ENCODE measurements around the gene MTA1. TPM values are rescaled to one million over a fixed set of nuclear protein-coding genes. Genes with fewer than 3 reads are reported as not detected.

MTA1 gene
- total RNA-seq, 2 experiments from 2014 or later, result 103 to 217 TPM

DNA sequence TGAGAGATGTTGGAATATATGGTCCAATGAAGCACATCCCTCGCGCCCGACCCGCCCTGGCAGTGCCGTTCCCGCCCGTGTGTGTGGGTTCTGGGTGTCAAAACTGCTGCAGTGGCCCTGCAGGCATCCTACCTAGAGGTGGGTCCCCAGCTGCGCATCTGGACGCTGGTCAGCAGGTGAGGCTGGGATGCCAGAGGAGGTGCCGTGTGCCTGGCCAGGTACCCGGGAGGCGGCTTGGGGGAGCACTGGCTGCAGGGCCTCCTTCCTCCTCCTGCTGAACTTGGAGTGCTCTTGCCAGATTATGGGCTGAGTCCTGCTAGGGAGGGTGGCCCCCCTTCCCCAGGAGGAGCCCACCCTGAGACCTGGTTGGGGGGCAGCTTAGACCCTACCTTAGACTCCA is 5.2 kb downstream of the MTA1 start:
- H3K9me3 ChIP-seq (ENCODE audit: low read length), result no peaks in the 10 kb centered on the region
- CTCF ChIA-PET (ENCODE audit: unreplicated experiment), result no interaction called here
- peaks cover 49% of the 10 kb centered on the region for H3K79me2 ChIP-seq (ENCODE audit: insufficient read depth, low read depth, low read length)
- no peak overlapping the region for H3K27ac ChIP-seq (ENCODE audit: low read depth, low read length, poor library complexity, severe bottlenecking)
- peaks cover 17% of the 10 kb centered on the region for H3K4me1 ChIP-seq (ENCODE audit: insufficient read depth, low read length, poor library complexity, severe bottlenecking)
- no peak for DNase-seq (ENCODE audit: low spot score)
- H3K4me2 ChIP-seq (ENCODE audit: low read length), result no peak overlapping the region
- no TSS peak for BruUV-seq (replicated peaks)
- H3K36me3 ChIP-seq (ENCODE audit: insufficient read depth, low read length), result peaks cover 77% of the 10 kb centered on the region
- 0 out of 2 replicates have a peak, but pooled peaks cover 5% of the 10 kb centered on the region for H4K20me1 ChIP-seq (ENCODE audit: insufficient read depth, low read length)
- H2AFZ ChIP-seq (ENCODE audit: low read length), result no peak overlapping the region
- no peaks in the 10 kb centered on the region for H3K9me2 ChIP-seq (ENCODE audit: insufficient read depth, low read length)
- POLR2A ChIA-PET, result interaction anchor here (0.7 kb wide), 1 partner anchor 111 kb away, joined by 3 read pairs; no protein-coding TSS in a partner anchor
- intact Hi-C loops (cut with micrococcal nuclease; ENCODE audit: unreplicated experiment), result no loop called here
- TF ChIP-seq, protein P1, sequence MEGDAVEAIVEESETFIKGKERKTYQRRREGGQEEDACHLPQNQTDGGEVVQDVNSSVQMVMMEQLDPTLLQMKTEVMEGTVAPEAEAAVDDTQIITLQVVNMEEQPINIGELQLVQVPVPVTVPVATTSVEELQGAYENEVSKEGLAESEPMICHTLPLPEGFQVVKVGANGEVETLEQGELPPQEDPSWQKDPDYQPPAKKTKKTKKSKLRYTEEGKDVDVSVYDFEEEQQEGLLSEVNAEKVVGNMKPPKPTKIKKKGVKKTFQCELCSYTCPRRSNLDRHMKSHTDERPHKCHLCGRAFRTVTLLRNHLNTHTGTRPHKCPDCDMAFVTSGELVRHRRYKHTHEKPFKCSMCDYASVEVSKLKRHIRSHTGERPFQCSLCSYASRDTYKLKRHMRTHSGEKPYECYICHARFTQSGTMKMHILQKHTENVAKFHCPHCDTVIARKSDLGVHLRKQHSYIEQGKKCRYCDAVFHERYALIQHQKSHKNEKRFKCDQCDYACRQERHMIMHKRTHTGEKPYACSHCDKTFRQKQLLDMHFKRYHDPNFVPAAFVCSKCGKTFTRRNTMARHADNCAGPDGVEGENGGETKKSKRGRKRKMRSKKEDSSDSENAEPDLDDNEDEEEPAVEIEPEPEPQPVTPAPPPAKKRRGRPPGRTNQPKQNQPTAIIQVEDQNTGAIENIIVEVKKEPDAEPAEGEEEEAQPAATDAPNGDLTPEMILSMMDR (conservative IDR thresholded peaks at IDR 0.05; ENCODE audit: low read length), result no peak
- TF ChIP-seq EZH2phosphoT487 (IDR thresholded peaks at IDR 0.05; ENCODE audit: borderline replicate concordance, low read depth, low read length), result no peak
- H3K4me3 ChIP-seq (ENCODE audit: low read depth, low read length, poor library complexity, severe bottlenecking), result no peak overlapping the region

DNA sequence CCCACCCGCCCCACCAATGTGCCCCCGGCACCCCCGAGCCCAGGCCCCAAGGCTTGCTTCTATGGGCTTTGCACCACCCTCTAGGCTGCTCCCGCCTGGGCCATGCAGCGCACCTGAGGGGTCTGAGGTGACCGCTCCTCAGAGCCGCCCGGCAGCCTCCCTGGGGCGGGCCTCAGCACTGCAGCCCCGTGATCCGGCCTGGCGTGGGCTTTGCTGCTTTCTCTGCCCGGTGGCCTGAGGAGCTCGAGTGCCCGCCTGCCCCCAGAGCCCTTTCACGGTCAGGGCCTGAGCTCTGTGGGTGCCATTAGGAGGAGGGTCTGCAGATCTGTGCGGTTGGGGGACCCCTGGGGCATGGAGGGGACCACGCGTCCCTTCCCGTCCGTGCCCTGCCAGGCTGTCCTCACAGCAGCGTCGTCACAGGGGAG is 6.2 kb downstream of the MTA1 start:
- intact Hi-C loops (cut with micrococcal nuclease; ENCODE audit: unreplicated experiment), result no loop called here
- peaks cover 17% of the 10 kb centered on the region for H3K4me1 ChIP-seq (ENCODE audit: insufficient read depth, low read length, poor library complexity, severe bottlenecking)
- peaks cover 48% of the 10 kb centered on the region for H3K79me2 ChIP-seq (ENCODE audit: insufficient read depth, low read depth, low read length)
- H3K9me2 ChIP-seq (ENCODE audit: insufficient read depth, low read length), result no peaks in the 10 kb centered on the region
- no peak overlapping the region for H3K4me2 ChIP-seq (ENCODE audit: low read length)
- ChIA-PET POLR2A (no interaction called here), CTCF (ENCODE audit: unreplicated experiment) (no interaction called here)
- no peak for TF ChIP-seq EZH2phosphoT487 (IDR thresholded peaks at IDR 0.05; ENCODE audit: borderline replicate concordance, low read depth, low read length)
- TF ChIP-seq, protein P1 (conservative IDR thresholded peaks at IDR 0.05; ENCODE audit: low read length), result no peak
- no peak for DNase-seq (ENCODE audit: low spot score)
- H4K20me1 ChIP-seq (ENCODE audit: insufficient read depth, low read length), result 0 out of 2 replicates have a peak, but pooled peaks cover 9% of the 10 kb centered on the region
- BruUV-seq (replicated peaks), result no TSS peak
- H3K36me3 ChIP-seq (ENCODE audit: insufficient read depth, low read length), result peaks cover 86% of the 10 kb centered on the region
- H3K27ac ChIP-seq (ENCODE audit: low read depth, low read length, poor library complexity, severe bottlenecking), result no peak overlapping the region
- no peak overlapping the region for H2AFZ ChIP-seq (ENCODE audit: low read length)
- no peaks in the 10 kb centered on the region for H3K9me3 ChIP-seq (ENCODE audit: low read length)
- no peak overlapping the region for H3K4me3 ChIP-seq (ENCODE audit: low read depth, low read length, poor library complexity, severe bottlenecking)

DNA sequence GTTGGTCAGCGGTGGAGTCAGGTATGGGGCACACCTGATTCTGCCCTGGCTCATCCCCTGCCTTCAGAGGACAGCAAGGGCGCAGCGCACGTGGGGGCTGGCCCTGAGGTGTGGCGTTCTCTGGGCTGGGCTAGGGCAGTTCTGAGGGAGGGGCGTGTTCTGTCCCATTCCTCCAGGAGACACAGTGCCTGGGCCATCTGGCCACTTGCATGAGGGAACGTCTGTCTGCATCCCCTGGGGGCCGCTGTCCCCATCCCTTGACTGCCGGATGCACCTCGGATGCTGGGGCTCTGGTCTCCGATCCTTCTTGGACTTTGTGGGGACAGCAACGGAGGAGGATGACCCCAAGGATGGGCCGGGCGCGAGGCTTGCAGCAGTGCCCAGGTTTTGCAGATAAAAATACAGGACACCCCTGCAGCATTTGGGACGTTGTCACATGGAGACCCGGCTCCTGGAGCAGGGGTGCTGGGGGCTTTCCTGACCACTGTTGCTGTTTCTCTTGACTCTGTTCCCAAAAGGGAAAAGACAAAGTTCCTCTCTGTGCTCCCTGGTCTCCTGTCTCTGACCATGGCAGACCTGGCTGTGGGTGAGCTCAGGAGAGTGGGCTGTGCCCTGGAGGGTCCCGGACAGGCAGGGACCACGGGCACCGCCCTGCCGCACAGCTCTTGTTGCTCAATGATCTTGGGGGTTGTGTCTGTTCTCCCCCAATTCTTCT is 6.9 kb downstream of the MTA1 start:
- H3K79me2 ChIP-seq (ENCODE audit: insufficient read depth, low read depth, low read length), result peaks cover 40% of the 10 kb centered on the region
- CTCF ChIA-PET (ENCODE audit: unreplicated experiment), result no interaction called here
- H2AFZ ChIP-seq (ENCODE audit: low read length), result no peak overlapping the region
- no peak for DNase-seq (ENCODE audit: low spot score)
- peaks cover 89% of the 10 kb centered on the region for H3K36me3 ChIP-seq (ENCODE audit: insufficient read depth, low read length)
- no peak overlapping the region for H3K4me2 ChIP-seq (ENCODE audit: low read length)
- peaks cover 9% of the 10 kb centered on the region; the same call in 1 of the 2 replicates for H4K20me1 ChIP-seq (ENCODE audit: insufficient read depth, low read length)
- intact Hi-C loops (cut with micrococcal nuclease; ENCODE audit: unreplicated experiment), result no loop called here
- H3K9me2 ChIP-seq (ENCODE audit: insufficient read depth, low read length), result no peaks in the 10 kb centered on the region
- no peak for TF ChIP-seq EZH2phosphoT487 (IDR thresholded peaks at IDR 0.05; ENCODE audit: borderline replicate concordance, low read depth, low read length)
- TF ChIP-seq, protein P1 (conservative IDR thresholded peaks at IDR 0.05; ENCODE audit: low read length), result no peak
- H3K9me3 ChIP-seq (ENCODE audit: low read length), result no peaks in the 10 kb centered on the region
- POLR2A ChIA-PET, result no interaction called here
- peaks cover 11% of the 10 kb centered on the region for H3K4me1 ChIP-seq (ENCODE audit: insufficient read depth, low read length, poor library complexity, severe bottlenecking)
- no peak overlapping the region for H3K27ac ChIP-seq (ENCODE audit: low read depth, low read length, poor library complexity, severe bottlenecking)
- H3K4me3 ChIP-seq (ENCODE audit: low read depth, low read length, poor library complexity, severe bottlenecking), result no peak overlapping the region
- BruUV-seq (replicated peaks), result no TSS peak

All from OCI-LY7 (cell line).